Umbilical cord (tissue), 2 donors: ENCODE results near the gene RRP1. TPM values are rescaled to one million over a fixed set of nuclear protein-coding genes. Genes with fewer than 3 reads are reported as not detected.

Source experiments
- DNase-seq: peaks from one replicate; pipeline ENCODE4 v3.0.0-alpha.2; 2015; ENCODE audit warnings: low spot score
- total RNA-seq: library from RNA; depleted of rRNA; stranded (reverse); fragments of >200 nt; gene quantifications from one replicate; pipeline ENCODE4 v1.2.3, GENCODE V29; 2014; ENCODE audit warnings: low replicate concordance; ENCODE audit not compliant: insufficient read depth

Gene RRP1, protein sequence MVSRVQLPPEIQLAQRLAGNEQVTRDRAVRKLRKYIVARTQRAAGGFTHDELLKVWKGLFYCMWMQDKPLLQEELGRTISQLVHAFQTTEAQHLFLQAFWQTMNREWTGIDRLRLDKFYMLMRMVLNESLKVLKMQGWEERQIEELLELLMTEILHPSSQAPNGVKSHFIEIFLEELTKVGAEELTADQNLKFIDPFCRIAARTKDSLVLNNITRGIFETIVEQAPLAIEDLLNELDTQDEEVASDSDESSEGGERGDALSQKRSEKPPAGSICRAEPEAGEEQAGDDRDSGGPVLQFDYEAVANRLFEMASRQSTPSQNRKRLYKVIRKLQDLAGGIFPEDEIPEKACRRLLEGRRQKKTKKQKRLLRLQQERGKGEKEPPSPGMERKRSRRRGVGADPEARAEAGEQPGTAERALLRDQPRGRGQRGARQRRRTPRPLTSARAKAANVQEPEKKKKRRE
- 12.3 TPM for total RNA-seq

- DNase-seq, result peak; percentile 92
These were observed at the start of gene RRP1 for GRCh38 chr21:43789276-43790009. RRP1 (plus strand) TSS chr21:43789577; CDS start chr21:43789630, 53 bp downstream.

- DNase-seq, result no peak
These were observed 49.5 kb upstream of the RRP1 start for GRCh38 chr21:43739621-43740435.

GRCh38 chr21:43740497-43741156, 48.8 kb upstream of the RRP1 start:
- peak; percentile 73 for DNase-seq

- no peak for DNase-seq
These were observed 47.8 kb upstream of the RRP1 start for GRCh38 chr21:43741423-43742096.

GRCh38 chr21:43743947-43744346, 45.4 kb upstream of the RRP1 start:
- DNase-seq, result no peak

DNA sequence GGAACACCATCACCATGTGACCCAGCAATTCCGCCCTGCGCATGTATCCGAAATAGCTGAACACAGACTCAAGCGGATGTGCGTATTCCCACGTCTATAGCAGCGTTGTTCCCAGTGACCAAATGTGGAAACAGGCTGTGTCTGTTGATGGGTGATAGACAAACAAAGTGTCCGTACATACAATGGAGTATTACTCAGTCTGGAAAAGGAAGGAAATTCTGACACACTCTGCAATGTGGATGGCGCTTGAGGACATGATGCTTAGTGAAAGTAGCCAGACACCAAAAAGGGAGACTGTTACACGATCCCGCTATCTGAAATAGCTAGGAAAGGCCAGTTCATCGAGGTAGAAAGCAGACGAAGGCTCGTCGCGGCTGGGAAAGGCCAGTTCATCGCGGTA, 44.7 kb upstream of the RRP1 start:
- DNase-seq, result no peak

DNA sequence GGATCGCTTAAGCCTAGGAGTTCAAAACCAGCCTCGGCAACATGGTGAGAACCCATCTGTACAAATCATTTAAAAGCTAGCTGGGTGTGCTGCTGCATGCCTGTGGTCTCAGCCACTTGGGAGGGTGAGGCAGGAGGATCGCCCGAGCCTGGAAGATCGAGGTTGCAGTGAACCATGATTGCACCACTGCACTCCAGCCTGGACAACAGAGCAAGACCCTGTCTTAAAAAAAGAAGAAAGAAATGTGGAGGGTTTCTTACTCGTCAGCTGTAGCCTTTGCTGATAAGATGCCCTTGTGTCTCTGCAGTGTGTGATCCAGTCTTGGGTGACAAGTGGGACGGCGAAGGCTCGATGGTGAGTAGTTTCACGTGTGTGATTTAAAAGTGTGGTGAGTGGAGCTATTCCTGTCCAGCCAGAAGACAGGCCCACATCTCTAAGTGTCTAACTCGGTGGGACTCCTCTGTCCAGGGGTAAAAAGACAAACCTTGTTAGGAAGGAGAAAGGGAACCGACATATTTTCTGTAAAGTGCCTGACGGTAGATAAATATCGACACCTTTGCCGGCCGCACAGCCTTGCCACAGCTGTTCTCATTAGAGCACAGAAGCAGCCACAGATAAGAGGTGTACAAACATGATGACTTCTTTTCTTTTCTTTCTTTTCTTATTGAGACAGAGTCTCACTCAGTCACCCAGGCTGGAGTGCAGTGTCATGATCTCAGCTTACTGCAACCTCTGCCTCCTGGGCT, 43.4 kb upstream of the RRP1 start:
- DNase-seq, result no peak

DNA sequence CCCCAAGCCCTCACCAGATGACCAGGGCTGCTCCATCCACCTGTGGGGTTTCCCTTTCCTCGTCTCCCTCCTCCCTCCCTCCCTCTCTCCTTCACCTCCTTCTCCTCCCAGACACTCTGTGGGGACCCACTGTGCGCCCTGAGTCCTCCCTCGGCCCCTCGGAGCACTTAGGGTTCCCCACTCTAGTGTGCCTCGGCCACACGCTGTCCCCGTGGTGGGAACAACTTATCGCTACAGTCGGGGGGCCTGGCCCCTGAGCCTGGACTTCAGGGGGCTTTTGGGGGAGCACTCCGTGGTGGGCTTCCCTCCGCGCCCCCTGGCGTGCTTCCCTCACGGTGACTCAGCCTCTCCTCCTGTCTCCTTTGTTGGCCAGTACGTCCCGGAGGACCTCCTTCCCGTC, 40.8 kb upstream of the RRP1 start:
- DNase-seq, result no peak

DNA sequence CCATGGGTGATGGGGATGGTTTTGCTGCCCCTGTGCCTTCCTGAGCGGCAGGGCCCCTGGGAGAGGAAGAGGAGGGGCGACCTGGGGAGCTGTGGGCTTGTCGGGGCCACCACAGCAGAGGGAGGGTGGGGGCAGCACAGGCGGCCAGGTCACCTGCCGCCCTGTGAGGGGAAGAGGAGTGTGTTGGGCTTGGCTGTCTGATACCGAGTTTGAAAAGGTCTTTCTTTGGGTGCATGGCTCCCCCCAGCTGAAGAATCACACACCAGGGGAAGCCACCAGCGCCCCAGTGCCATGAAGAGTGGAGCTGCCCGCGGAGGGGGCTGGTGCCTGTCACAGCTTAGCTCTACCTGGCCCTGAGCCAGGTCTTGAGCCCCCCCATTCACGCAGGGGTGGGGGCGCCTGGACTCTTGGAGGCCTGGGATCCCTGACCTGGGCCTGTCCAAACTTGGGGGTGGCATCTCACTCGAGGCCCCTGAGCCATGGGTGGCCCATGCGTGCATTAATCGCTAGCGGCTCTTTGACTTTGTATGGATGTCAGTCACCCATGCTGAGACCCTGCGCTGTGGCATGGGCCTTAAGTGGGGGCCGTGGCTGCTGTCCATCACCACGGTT, 39.6 kb upstream of the RRP1 start:
- no peak for DNase-seq

DNA sequence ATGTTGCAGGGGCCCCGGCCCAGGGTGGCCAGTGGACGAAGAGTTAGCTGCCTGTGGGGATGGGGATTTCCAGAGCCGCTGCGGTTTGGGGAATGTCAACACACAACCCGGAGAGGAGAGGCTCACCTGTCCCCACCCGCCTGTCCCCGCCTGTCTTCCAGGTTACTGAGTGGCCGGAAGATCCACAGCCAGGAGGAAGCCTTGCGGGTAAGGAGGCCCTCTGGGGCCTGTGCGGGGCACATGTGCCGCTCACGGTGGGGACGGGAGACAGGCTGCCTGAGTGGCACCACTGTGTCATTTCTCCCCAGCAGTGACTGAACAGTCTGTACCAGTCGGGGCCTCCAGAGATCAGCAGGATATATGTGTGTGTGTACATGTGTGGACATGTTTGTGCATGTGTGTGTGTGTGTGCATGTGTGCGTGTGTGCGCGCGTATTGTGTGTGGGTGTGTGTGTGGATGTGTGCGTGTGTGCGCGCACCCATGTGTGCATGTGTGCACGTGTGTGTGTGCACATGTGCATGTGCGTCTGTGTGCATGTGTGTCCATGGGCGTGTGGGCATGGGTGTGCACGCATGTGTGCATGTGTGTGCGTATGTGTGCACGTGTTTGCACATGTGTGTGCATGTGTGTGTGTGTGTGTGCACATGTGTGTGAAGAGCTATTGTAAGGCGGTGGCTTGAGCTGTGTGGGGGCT, 38.9 kb upstream of the RRP1 start:
- DNase-seq, result no peak

DNA sequence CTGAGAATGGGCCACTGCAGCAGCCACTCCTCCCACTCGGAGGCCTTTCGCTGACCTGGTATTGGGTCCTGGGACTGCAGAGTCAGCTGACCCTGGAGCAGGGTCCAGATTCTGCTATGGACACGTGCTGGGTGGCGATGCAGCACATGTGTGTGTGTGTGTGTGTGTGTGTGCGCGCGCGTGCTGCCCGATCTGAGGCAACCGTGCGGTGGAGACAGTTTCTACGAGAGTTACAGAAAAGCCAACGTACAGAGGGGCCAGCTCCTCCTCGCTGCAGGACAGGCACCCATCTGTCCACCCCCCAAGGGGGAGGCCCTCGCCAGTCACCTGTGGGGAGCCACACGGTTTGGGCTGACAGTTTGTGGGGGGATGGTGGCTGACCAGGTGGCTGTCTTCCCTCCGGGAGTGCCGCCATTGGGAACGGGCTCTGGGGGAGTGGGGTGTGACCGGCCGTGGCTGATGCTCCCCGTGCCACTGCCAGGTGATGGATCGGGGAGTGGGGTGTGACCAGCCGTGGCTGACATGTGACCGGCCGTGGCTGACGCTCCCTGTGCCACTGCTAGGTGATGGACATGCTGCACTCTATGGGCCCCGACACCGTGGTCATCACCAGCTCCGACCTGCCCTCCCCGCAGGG, 37.3 kb upstream of the RRP1 start:
- no peak for DNase-seq

DNA sequence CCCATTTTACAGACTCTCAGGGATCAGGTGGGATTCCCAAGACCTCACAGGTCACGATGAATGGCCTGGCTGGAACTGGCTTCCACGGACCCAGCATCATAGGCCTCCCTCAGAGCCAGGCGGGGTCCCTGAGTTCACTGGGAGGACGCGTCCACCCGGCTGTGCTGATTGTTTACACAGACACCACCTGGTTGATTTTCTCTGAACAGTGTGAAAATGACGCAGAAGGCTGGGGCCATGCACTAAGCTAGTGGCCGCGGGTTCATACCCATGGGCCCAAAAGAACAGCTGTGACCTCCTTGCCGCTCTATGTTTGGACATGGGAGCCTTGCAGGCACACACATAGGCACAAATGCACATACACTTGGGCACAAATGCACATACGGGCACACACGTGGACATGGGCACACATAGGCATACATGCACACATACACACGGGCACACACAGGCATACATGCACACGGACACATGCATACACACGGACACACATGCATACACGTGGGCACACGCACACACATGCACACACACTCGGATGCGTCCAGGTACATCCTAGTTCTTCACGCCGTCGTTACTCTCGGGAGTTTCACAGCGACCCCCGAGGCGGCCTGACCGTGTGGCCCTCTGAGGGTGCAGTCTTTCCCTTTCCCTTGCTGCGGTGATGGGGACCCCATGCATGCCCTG, 36.5 kb upstream of the RRP1 start:
- no peak for DNase-seq

DNA sequence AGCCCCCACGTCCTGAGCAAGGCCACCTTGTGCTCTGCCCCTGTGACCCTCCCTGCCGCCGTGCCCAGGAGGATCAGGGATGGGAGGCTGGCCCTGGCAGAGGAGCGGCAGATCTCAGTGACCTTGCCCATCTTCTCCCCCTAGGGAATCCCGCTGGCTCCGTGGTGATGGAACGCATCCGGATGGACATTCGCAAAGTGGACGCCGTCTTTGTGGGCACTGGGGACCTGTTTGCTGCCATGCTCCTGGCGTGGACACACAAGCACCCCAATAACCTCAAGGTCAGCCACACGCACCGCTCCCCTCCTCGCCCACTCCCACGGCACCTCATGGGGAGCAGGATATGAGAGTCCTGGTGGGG, 36.0 kb upstream of the RRP1 start:
- no peak for DNase-seq

DNA sequence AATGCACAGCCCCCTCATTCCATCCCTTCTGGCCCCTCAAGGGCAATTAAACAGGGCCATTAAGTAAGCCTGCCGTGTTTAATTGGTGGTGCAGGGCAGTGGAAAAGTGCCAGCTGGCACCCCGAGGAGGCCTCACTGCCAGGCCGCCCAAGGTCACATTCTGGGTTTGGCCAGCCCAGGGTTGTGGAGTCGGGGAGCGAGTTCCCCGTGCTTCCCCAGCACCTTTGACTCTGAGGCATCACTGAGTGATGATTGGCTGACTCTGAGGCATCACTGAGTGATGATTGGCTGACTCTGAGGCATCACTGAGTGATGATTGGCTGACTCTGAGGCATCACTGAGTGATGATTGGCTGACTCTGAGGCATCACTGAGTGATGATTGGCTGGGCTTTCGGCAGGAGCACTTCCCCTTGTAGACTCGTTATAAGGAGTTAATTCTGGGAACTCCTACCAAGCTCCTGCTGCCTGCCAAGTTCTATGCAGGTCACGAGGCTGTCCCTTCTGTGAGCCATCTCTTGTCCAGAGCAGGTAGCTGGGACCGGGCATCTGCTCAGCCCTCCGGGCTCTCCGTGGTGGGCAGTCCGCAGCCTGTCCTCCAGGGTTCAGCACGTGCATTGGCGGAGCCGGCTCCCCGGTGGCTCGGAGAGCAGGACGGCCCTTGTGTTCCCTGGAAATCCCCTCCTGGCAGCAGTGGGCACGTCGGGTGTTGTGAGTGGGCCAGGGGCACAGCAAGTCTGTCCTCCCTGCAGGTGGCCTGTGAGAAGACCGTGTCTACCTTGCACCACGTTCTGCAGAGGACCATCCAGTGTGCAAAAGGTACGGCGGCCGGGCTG, 34.2 kb upstream of the RRP1 start:
- no peak for DNase-seq

GRCh38 chr21:43755820-43756594, 33.4 kb upstream of the RRP1 start:
- DNase-seq, result no peak

DNA sequence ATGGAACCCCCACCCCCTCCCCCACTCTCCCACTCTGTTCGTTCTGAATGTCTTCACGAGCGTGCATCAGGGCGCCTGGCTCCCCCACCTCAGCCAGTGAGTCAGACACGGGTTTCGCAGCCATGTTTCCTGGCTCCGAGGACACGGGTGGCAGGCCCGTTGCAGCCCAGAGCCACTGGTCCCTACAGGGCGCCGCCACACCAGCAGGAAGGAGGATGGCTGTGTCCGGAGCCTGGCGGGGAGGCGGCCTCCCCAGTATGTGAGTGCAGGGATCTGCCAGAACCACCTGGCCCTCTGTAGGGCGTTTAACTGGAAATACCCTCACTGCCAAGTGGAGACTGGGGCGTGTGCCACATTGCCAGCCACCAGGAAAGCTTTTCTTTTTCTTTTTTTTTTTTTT, 31.8 kb upstream of the RRP1 start:
- DNase-seq, result no peak
